HepG2 (cell line): Measurements from ENCODE around the gene ZMIZ1. TPM values are rescaled to one million over a fixed set of nuclear protein-coding genes. Genes with fewer than 3 reads are reported as not detected.

ENCODE experiments used
- ATAC-seq: fragments of 200-7000 bp; cut with Tn5 transposase; 3 replicates; pipeline ENCODE4 v1.9.1; 2020; ENCODE audit warnings: mild to moderate bottlenecking, moderate library complexity
- BruUV-seq: library from RNA; stranded (reverse); fragments of 400-500 nt; replicated peaks from 2 replicates; lab custom pipeline; 2021; lab: Mats Ljungman, UMichigan
- CTCF ChIA-PET: fragments of 300-600 bp; formaldehyde crosslinking; extraction: SDS; loops from one replicate; lab custom pipeline; 2021; ENCODE audit warnings: low total read pairs, inconsistent platforms, low intra/inter-chr PET ratio; lab: Yijun Ruan, JAX
- POLR2A ChIA-PET: fragments of 350-600 bp; sonication (Branson Sonifier 250); formaldehyde crosslinking; loops from one replicate; lab custom pipeline; 2020; ENCODE audit warnings: antibody characterized with exemption, inconsistent platforms; lab: Yijun Ruan, JAX
- DNase-seq: peaks from one replicate; pipeline ENCODE4 v3.0.0-alpha.2; 2015; ENCODE audit warnings: low spot score
- FAIRE-seq: peaks from 3 replicates; lab custom pipeline; 2011; peaks lifted over from hg19 to GRCh38; lab: Jason Lieb, UNC
- H2AFZ ChIP-seq: one replicate; pipeline ENCODE4 v1.6.1; 2011; ENCODE audit warnings: low read length, inconsistent platforms
- H3K27ac ChIP-seq: fragments of 300-600 bp; 3 replicates; pipeline ENCODE4 v1.8.0; 2011; ENCODE audit warnings: mixed run types, mild to moderate bottlenecking, mixed read lengths, low read length, inconsistent platforms; ENCODE audit not compliant: insufficient read depth; ENCODE audit errors: extremely low read length
- H3K27me3 ChIP-seq, 2 experiments: fragments of 200-600 bp in 1 of 2; 2 replicates in 1 of 2; 3 replicates in 1 of 2; pipeline versions ENCODE4 v1.6.0 to v1.8.0; 2011; ENCODE audit warnings: low read length in 2 of 2, mild to moderate bottlenecking in 2 of 2, moderate library complexity in 2 of 2, inconsistent platforms in 1 of 2; ENCODE audit not compliant: insufficient read depth in 2 of 2, control insufficient read depth in 1 of 2
- H3K36me3 ChIP-seq, 2 experiments: fragments of 200-600 bp in 1 of 2; replicated peaks in 1 of 2; 2 replicates in 1 of 2; 3 replicates in 1 of 2; pipeline versions ENCODE4 v1.5.1 to v1.8.0; 2011; ENCODE audit warnings: low read length in 2 of 2, inconsistent platforms in 1 of 2; ENCODE audit not compliant: insufficient read depth in 2 of 2, control insufficient read depth in 1 of 2
- H3K4me1 ChIP-seq: 2 replicates; pipeline ENCODE4 v1.5.1; 2012; ENCODE audit warnings: low read length, inconsistent platforms; ENCODE audit not compliant: insufficient read depth
- H3K4me2 ChIP-seq: 2 replicates; pipeline ENCODE4 v1.6.0; 2011; ENCODE audit warnings: low read depth, low read length, inconsistent platforms
- H3K4me3 ChIP-seq, 3 experiments: fragments of 200-600 bp in 1 of 3; sonication (generic), shearing (Covaris generic) in 1 of 3; replicated peaks in 1 of 3; 2 replicates each; pipeline ENCODE4 v1.5.1; 2011 to 2016; ENCODE audit warnings: low read length in 3 of 3, inconsistent platforms in 2 of 3, low read depth in 2 of 3, mild to moderate bottlenecking in 2 of 3, control low read depth in 1 of 3, mixed read lengths in 1 of 3; ENCODE audit not compliant: insufficient read depth in 1 of 3
- H3K79me2 ChIP-seq: one replicate; pipeline ENCODE4 v1.6.1; 2011; ENCODE audit warnings: low read length, inconsistent platforms; ENCODE audit not compliant: insufficient read depth
- H3K9ac ChIP-seq: 2 replicates; pipeline ENCODE4 v1.6.0; 2011; ENCODE audit warnings: mild to moderate bottlenecking, low read depth, low read length, inconsistent platforms; ENCODE audit not compliant: insufficient read depth
- H3K9me3 ChIP-seq: 2 replicates; pipeline ENCODE4 v1.5.1; 2012; ENCODE audit warnings: mild to moderate bottlenecking, low read length
- H4K20me1 ChIP-seq: 2 replicates; pipeline ENCODE4 v1.6.0; 2011; ENCODE audit warnings: inconsistent platforms, mild to moderate bottlenecking, low read length, moderate library complexity; ENCODE audit not compliant: insufficient read depth
- AKNA ChIP-seq: sonication (generic); formaldehyde crosslinking; IDR thresholded peaks from 2 replicates; pipeline ENCODE4 v1.4.0; 2020; ENCODE audit warnings: missing genetic modification reagents, borderline replicate concordance
- ELF4 ChIP-seq: sonication (generic); formaldehyde crosslinking; IDR thresholded peaks from 2 replicates; pipeline ENCODE4 v1.5.0; 2020; ENCODE audit warnings: missing genetic modification reagents, mild to moderate bottlenecking, moderate library complexity, borderline replicate concordance
- HNRNPLL ChIP-seq: fragments of 200-400 bp; formaldehyde crosslinking; IDR thresholded peaks from 2 replicates; pipeline ENCODE4 v1.6.1; 2017; ENCODE audit warnings: mild to moderate bottlenecking, low read depth, low read length; ENCODE audit not compliant: poor library complexity, severe bottlenecking
- LCORL ChIP-seq, 2 experiments: fragments of 450-650 bp in 1 of 2; sonication (generic) in 1 of 2; formaldehyde crosslinking in 1 of 2; IDR thresholded peaks; 2 replicates each; pipeline versions ENCODE4 v1.5.0 to v1.6.1; 2017 to 2020; ENCODE audit warnings: antibody characterized with exemption in 1 of 2, missing genetic modification reagents in 1 of 2
- MBNL3 ChIP-seq: fragments of 250-450 bp; sonication (Bioruptor Pico); conservative IDR thresholded peaks from 2 replicates; pipeline ENCODE4 v1.8.0; 2022; ENCODE audit warnings: mild to moderate bottlenecking, inconsistent platforms
- PRDM15 ChIP-seq: sonication (generic); formaldehyde crosslinking; IDR thresholded peaks from 2 replicates; pipeline ENCODE4 v1.4.0; 2020; ENCODE audit warnings: missing genetic modification reagents
- PRDM4 ChIP-seq: sonication (generic); formaldehyde crosslinking; IDR thresholded peaks from 2 replicates; pipeline ENCODE4 v1.9.0; 2021; ENCODE audit warnings: missing genetic modification reagents, borderline replicate concordance
- RELA ChIP-seq: sonication (generic); formaldehyde crosslinking; IDR thresholded peaks from 2 replicates; pipeline ENCODE4 v1.4.0; 2020; ENCODE audit warnings: missing genetic modification reagents
- RFX5 ChIP-seq: IDR thresholded peaks from 2 replicates; pipeline ENCODE4 v1.6.1; 2011; ENCODE audit warnings: low read depth, low read length, improper control_type of control experiment
- ZNF317 ChIP-seq: sonication (generic); formaldehyde crosslinking; IDR thresholded peaks from 2 replicates; pipeline ENCODE4 v1.5.0; 2020; ENCODE audit warnings: mild to moderate bottlenecking, missing genetic modification reagents
- ZNF562 ChIP-seq: sonication (generic); formaldehyde crosslinking; IDR thresholded peaks from 2 replicates; pipeline ENCODE4 v1.8.0; 2022; ENCODE audit warnings: missing genetic modification reagents, borderline replicate concordance
- WGBS: methylation state at CpG from one replicate; pipeline ENCODE4 v1.1.6; 2017; ENCODE audit warnings: low lambda C conversion rate; 5-methylcytosine and 5-hydroxymethylcytosine counted together
- in situ Hi-C: cut with HindIII; loops from 2 replicates; pipeline ENCODE4 v1.10.0; 2017; ENCODE audit warnings: low pct_unique_long_range_greater_than_20kb; ENCODE audit not compliant: extremely low pct_ligation_motif_present
- intact Hi-C: fragments of 100-400 bp; cut with micrococcal nuclease; formaldehyde crosslinking; loops from one replicate; pipeline ENCODE4 v1.10.0; 2022; ENCODE audit not compliant: unreplicated experiment
- polyA plus RNA-seq, 8 experiments: library from polyadenylated mRNA; depleted of rRNA in 3 of 8; stranded (reverse) in 7 of 8; unstranded in 1 of 8; fragments of >200 nt; fragmentation: Illumina TruSeq in 4 of 8; extraction: Trizol in 4 of 8; gene quantifications; 2 replicates each; pipeline versions ENCODE4 v1.2.1 to v1.2.3, GENCODE V29; 2011 to 2016; ENCODE audit warnings: low read depth in 4 of 8, missing spikeins in 1 of 8, mixed read lengths in 1 of 8; ENCODE audit not compliant: insufficient read depth in 1 of 8
- total RNA-seq, 5 experiments: library from RNA; depleted of rRNA; stranded (reverse); fragments of >200 nt; fragmentation: Illumina TruSeq; extraction: Trizol; gene quantifications; 2 replicates each; pipeline ENCODE4 v1.2.3, GENCODE V29; 2016; ENCODE audit warnings: low read depth in 1 of 5

ZMIZ1 gene
- total and polyA plus RNA-seq, 2 of the 13 experiments (the other 11 are each of a cell fraction or from before 2014, with no cell fraction given): 5.3 to 10.2 TPM

DNA sequence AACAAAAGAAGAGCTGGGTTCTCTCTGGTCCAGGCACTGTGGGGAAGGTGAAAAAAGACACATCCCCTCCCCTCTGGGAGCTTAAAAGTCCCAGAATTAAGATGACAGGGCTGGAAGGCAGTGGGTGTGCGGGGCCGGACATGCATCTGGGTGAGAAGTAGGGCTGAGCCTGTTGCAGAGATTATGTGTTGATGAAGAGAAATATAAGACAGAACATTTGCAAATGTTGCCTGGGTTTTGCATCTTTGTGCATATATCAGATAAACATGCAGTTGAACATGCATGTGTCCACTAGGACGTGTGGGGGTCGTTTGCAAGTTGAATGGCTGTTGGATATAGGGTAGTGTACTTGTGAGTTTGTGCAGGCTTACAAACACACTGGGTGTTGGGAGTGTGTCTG is 184.2 kb downstream of the ZMIZ1 start (continued):
- TF ChIP-seq HNRNPLL: no peak
- TF ChIP-seq LCORL (IDR thresholded peaks at IDR 0.05): no peak
- TF ChIP-seq LCORL (CRISPR knock-in tag; IDR thresholded peaks at IDR 0.05): no peak
- TF ChIP-seq ZNF562: no peak
- no peak for TF ChIP-seq PRDM15

GRCh38 chr10:79253704-79254103 is 184.9 kb downstream of the ZMIZ1 start:
- ChIA-PET POLR2A (no interaction called here), CTCF (no interaction called here)
- Histone ChIP-seq H3K9ac (no peak overlapping the region), H3K4me1 (no peaks in the 10 kb centered on the region), H3K27me3 (no peaks in the 10 kb centered on the region), H3K79me2 (no peaks in the 10 kb centered on the region), H3K9me3 (no peaks in the 10 kb centered on the region), H3K4me3 (no peak overlapping the region), H3K4me2 (no peak overlapping the region), H4K20me1 (peaks cover 20% of the 10 kb centered on the region; the same call in 1 of the 2 replicates), H3K27ac (no peak overlapping the region), H2AFZ (no peak overlapping the region), H3K36me3 (peaks cover 29 to 69% of the 10 kb centered on the region in 2 experiments)
- TF ChIP-seq ELF4 (CRISPR knock-in tag) (no peak), MBNL3 (CRISPR knock-in tag) (no peak), RELA (CRISPR knock-in tag) (no peak), AKNA (CRISPR knock-in tag) (no peak), ZNF317 (CRISPR knock-in tag) (no peak), RFX5 (no peak), PRDM4 (CRISPR knock-in tag) (no peak)
- no TSS peak for BruUV-seq
- DNase-seq: no peak
- no peak for ATAC-seq
- 92% methylated on average over 3 of the region's 3 CpGs for WGBS
- in situ Hi-C loops: no loop called here
- intact Hi-C loops: no loop called here
- FAIRE-seq: no peak
